Stimulated activated CD4-positive, alpha-beta T cell treated with anti-CD3 and anti-CD28 coated beads, TNF-alpha, amount 100 ng/mL, for 1 hour (primary cell): ENCODE measurements around the gene KLHL24.
"Not testable (repeated sequence)": the region's sequence is repeated elsewhere in the genome, so short reads cannot be mapped to it uniquely, and the experiment has no call there.

Experiments used
- DNase-seq, 3 donors: peaks; one replicate each; pipeline ENCODE4 v3.0.0-alpha.2; 2020; ENCODE audit warnings: low read depth in 3 of 3, low spot score in 1 of 3

Gene KLHL24

GRCh38 chr3:183635107-183635430 is 354 bp upstream of the KLHL24 start:
- DNase-seq: no peak

GRCh38 chr3:183636221-183637105 is 1.0 kb downstream of the KLHL24 start:
- DNase-seq: peak; percentile 66 to 77 (median 75)

- no peak for DNase-seq
Measured at GRCh38 chr3:183637106-183637486, 1.7 kb downstream of the KLHL24 start.

- not testable (repeated sequence) for DNase-seq
Measured at GRCh38 chr3:183637633-183638032, 2.2 kb downstream of the KLHL24 start.

GRCh38 chr3:183638101-183638852 is 2.9 kb downstream of the KLHL24 start:
- DNase-seq: no peak

GRCh38 chr3:183640635-183641034 is 5.2 kb downstream of the KLHL24 start:
- DNase-seq: not testable (repeated sequence)

GRCh38 chr3:183641882-183642281 is 6.5 kb downstream of the KLHL24 start:
- no peak for DNase-seq

GRCh38 chr3:183644244-183644643 is 8.8 kb downstream of the KLHL24 start:
- DNase-seq: no peak

- DNase-seq: no peak
Measured at GRCh38 chr3:183645254-183645653, 9.8 kb downstream of the KLHL24 start.

GRCh38 chr3:183650554-183650953 is 15.1 kb downstream of the KLHL24 start:
- no peak for DNase-seq

- DNase-seq: no peak
Measured at GRCh38 chr3:183653209-183654064, 18.0 kb downstream of the KLHL24 start.

- DNase-seq: no peak
Measured at GRCh38 chr3:183654727-183655126, 19.3 kb downstream of the KLHL24 start.

- no peak for DNase-seq
Measured at GRCh38 chr3:183662099-183662498, 26.7 kb downstream of the KLHL24 start.

GRCh38 chr3:183664913-183665381 is 29.5 kb downstream of the KLHL24 start:
- DNase-seq: no peak

- DNase-seq: no peak
Measured at GRCh38 chr3:183680061-183680460, 44.6 kb downstream of the KLHL24 start.

GRCh38 chr3:183687705-183688104 is 52.3 kb downstream of the KLHL24 start:
- DNase-seq: no peak

- DNase-seq: no peak
Measured at GRCh38 chr3:183688874-183689273, 53.5 kb downstream of the KLHL24 start.

GRCh38 chr3:183689621-183690020 is 54.2 kb downstream of the KLHL24 start:
- DNase-seq: not testable (repeated sequence)

- DNase-seq: no peak
Measured at GRCh38 chr3:183690402-183690995, 55.1 kb downstream of the KLHL24 start.

- no peak for DNase-seq
Measured at GRCh38 chr3:183692436-183692835, 57.0 kb downstream of the KLHL24 start.
